WTC11 (cell line): ENCODE data around the gene PLXDC2.

Experiments used
- NR1H2 ChIP-seq: sonication (generic); formaldehyde crosslinking; IDR thresholded peaks from 2 replicates; pipeline ENCODE4 v1.9.0; 2021; ENCODE audit warnings: mild to moderate bottlenecking, moderate library complexity, missing genetic modification reagents
- RELA ChIP-seq: sonication (generic); formaldehyde crosslinking; IDR thresholded peaks from 2 replicates; pipeline ENCODE4 v1.8.1; 2022; ENCODE audit warnings: missing genetic modification reagents, mild to moderate bottlenecking, borderline replicate concordance
- ZBTB21 ChIP-seq: sonication (generic); formaldehyde crosslinking; IDR thresholded peaks from 2 replicates; pipeline ENCODE4 v1.8.1; 2023; ENCODE audit warnings: mild to moderate bottlenecking, missing genetic modification reagents, borderline replicate concordance
- ZNF416 ChIP-seq: fragments of 250-450 bp; sonication (Bioruptor Pico); IDR thresholded peaks from 2 replicates; pipeline ENCODE4 v1.9.0; 2021; ENCODE audit warnings: mild to moderate bottlenecking, inconsistent platforms
- ZNF423 ChIP-seq: fragments of 250-450 bp; sonication (Bioruptor Pico); IDR thresholded peaks from 2 replicates; pipeline ENCODE4 v2.1.2; 2022; ENCODE audit warnings: mild to moderate bottlenecking, moderate library complexity
- TF ChIP-seq, protein P1 (sequence below): sonication (generic); formaldehyde crosslinking; conservative IDR thresholded peaks from 2 replicates; pipeline ENCODE4 v1.8.1; 2022; ENCODE audit warnings: mild to moderate bottlenecking, missing genetic modification reagents
- TF ChIP-seq, protein P2 (sequence below): sonication (generic); formaldehyde crosslinking; IDR thresholded peaks from 2 replicates; pipeline ENCODE4 v1.8.1; 2023; ENCODE audit warnings: mild to moderate bottlenecking, missing genetic modification reagents
- TF ChIP-seq, protein P3 (sequence below): fragments of 200-600 bp; IDR thresholded peaks from 2 replicates; pipeline ENCODE4 v1.8.0; 2022; ENCODE audit warnings: antibody characterized with exemption
- TF ChIP-seq, protein P4 (sequence below): sonication (generic); formaldehyde crosslinking; IDR thresholded peaks from 2 replicates; pipeline ENCODE4 v1.8.1; 2022; ENCODE audit warnings: missing genetic modification reagents, borderline replicate concordance

DNA sequence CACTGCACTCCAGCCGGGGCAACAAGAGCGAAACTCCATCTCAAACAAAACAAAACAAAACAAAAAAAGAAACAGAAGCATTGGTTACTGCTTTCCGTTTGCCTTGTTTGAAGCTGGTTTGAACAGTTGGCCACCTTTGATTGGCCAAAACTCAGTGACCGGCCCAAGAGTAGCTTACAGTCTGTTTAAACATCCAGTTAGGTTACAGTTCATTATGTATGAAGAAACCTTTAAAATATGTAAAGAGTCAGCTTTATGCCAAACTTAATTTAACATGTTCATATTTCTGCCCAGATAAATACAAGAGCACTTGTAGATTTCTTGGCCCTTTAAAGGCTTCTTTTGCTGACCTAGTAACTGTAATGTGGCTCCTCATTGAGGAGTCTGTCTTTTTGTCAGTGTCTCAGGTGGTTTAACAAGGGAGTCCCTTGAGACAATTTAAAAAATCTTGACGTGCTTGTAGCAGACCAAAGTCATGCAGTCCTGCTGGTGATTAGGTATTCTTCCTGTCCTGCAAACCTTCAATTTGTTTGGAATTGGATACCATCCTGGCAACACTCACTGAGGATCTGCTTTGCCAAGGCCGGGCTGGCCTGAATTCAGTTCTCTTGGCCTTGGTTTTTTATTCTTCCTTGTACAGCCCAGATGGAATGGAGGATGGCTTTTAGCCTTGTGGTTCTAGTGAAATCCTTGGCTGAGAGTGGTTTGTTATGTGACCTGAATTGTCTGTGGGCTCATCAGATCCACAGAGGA lies 128.9 kb downstream of the PLXDC2 start:
- no peak for TF ChIP-seq ZBTB21 (CRISPR knock-in tag)
- no peak for TF ChIP-seq NR1H2 (CRISPR knock-in tag)
- no peak for TF ChIP-seq RELA (CRISPR knock-in tag)
- no peak for TF ChIP-seq ZNF416 (CRISPR knock-in tag)
- TF ChIP-seq, protein P1, sequence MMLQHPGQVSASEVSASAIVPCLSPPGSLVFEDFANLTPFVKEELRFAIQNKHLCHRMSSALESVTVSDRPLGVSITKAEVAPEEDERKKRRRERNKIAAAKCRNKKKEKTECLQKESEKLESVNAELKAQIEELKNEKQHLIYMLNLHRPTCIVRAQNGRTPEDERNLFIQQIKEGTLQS, result no peak
- TF ChIP-seq, protein P2, sequence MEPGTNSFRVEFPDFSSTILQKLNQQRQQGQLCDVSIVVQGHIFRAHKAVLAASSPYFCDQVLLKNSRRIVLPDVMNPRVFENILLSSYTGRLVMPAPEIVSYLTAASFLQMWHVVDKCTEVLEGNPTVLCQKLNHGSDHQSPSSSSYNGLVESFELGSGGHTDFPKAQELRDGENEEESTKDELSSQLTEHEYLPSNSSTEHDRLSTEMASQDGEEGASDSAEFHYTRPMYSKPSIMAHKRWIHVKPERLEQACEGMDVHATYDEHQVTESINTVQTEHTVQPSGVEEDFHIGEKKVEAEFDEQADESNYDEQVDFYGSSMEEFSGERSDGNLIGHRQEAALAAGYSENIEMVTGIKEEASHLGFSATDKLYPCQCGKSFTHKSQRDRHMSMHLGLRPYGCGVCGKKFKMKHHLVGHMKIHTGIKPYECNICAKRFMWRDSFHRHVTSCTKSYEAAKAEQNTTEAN (CRISPR knock-in tag), result no peak
- TF ChIP-seq, protein P3, sequence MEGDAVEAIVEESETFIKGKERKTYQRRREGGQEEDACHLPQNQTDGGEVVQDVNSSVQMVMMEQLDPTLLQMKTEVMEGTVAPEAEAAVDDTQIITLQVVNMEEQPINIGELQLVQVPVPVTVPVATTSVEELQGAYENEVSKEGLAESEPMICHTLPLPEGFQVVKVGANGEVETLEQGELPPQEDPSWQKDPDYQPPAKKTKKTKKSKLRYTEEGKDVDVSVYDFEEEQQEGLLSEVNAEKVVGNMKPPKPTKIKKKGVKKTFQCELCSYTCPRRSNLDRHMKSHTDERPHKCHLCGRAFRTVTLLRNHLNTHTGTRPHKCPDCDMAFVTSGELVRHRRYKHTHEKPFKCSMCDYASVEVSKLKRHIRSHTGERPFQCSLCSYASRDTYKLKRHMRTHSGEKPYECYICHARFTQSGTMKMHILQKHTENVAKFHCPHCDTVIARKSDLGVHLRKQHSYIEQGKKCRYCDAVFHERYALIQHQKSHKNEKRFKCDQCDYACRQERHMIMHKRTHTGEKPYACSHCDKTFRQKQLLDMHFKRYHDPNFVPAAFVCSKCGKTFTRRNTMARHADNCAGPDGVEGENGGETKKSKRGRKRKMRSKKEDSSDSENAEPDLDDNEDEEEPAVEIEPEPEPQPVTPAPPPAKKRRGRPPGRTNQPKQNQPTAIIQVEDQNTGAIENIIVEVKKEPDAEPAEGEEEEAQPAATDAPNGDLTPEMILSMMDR, result no peak
- TF ChIP-seq, protein P4, sequence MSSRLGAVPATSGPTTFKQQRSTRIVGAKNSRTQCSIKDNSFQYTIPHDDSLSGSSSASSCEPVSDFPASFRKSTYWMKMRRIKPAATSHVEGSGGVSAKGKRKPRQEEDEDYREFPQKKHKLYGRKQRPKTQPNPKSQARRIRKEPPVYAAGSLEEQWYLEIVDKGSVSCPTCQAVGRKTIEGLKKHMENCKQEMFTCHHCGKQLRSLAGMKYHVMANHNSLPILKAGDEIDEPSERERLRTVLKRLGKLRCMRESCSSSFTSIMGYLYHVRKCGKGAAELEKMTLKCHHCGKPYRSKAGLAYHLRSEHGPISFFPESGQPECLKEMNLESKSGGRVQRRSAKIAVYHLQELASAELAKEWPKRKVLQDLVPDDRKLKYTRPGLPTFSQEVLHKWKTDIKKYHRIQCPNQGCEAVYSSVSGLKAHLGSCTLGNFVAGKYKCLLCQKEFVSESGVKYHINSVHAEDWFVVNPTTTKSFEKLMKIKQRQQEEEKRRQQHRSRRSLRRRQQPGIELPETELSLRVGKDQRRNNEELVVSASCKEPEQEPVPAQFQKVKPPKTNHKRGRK (CRISPR knock-in tag), result no peak
- TF ChIP-seq ZNF423 (CRISPR knock-in tag), result no peak
